Raji (cell line): Measurements from ENCODE around the gene PNMA8A.

Experiments used
- POLR2A ChIP-seq: IDR thresholded peaks from 2 replicates; pipeline ENCODE4 v1.6.1; 2011; ENCODE audit warnings: low read depth, low read length, control low read depth; ENCODE audit not compliant: insufficient read depth

Gene PNMA8A

GRCh38 chr19:46427518-46428045 lies 43.8 kb downstream of the PNMA8A start:
- TF ChIP-seq POLR2A = no peak

- TF ChIP-seq POLR2A = no peak
These were observed 44.7 kb downstream of the PNMA8A start for GRCh38 chr19:46426506-46427162.

GRCh38 chr19:46426035-46426505 lies 45.3 kb downstream of the PNMA8A start:
- no peak for TF ChIP-seq POLR2A

GRCh38 chr19:46423188-46423587 lies 48.2 kb downstream of the PNMA8A start:
- no peak for TF ChIP-seq POLR2A

- TF ChIP-seq POLR2A = no peak
These were observed 49.0 kb downstream of the PNMA8A start for GRCh38 chr19:46422344-46422743.

GRCh38 chr19:46420056-46420455 lies 51.3 kb downstream of the PNMA8A start:
- TF ChIP-seq POLR2A = no peak
